ENCODE data around the gene GPR119.
"Not testable (repeated sequence)": the region's sequence is repeated elsewhere in the genome, so short reads cannot be mapped to it uniquely, and the experiment has no call there.

The GPR119 gene

GRCh38 chrX:130385520-130385919 is at the start of gene GPR119:
Gene GPR119, minus strand, starts transcription at chrX:130385674. Its CDS starts 227 bp downstream, at chrX:130385447.
- DNase-seq (ENCODE audit: low read depth): no peak

DNA sequence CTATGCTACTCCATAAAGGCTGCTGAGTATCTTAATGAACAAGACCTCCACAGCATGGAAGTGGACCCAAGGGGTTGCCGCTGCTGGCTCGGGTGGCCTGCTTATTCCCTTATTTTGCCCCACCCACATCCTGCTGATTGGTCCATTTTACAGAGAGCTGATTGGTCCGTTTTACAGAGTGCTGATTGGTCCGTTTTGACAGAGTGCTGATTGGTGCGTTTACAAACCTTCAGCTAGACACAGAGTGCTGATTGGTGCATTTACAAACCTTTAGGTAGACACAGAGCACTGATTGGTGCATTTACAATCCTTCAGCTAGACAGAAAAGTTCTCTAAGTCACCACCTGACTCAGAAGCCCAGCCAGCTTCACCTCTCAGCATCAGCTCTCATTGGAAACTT is 43.8 kb upstream of the GPR119 start:
- not testable (repeated sequence) for DNase-seq (ENCODE audit: low read depth)

DNA sequence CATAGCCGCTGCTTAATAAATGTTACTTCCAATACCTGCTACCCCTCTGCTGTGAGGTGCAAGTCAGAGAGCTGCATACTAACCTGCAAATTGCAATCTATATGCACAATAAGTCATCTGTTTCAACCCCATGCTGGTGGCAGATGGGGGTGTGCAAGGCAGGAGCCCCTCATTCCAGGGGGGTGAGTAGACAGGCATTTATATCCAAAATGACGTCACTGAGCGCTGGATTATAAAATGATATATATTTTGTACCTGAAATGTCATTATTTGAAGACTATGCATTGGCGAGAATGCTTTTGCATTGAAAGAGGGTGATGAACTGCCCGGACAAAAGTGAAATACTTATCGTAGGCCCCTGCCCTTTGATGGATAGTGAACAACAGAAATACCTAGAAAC is 41.1 kb upstream of the GPR119 start:
- no peak for DNase-seq (ENCODE audit: low read depth)

GRCh38 chrX:130419263-130419662 is 33.8 kb upstream of the GPR119 start:
- DNase-seq (ENCODE audit: low read depth): no peak

DNA sequence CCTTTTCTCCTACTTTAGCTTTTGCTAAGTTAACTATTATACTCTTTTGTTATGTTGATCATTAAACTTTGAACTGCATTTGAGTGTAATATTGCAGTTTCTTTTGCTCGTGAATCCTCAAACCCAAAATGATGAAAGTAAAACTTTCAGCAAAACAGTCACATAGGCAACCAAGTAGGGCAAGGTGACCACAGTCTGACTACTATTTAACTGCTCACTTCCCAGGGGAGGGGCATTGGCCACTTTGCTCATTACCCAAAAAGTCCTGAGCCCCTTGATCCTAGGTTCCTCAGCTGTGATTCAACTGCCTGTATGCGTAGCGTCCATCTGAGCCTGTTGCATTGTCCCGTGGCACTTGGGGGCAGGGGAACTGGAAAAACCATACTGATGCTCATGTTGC is 33.3 kb upstream of the GPR119 start:
- DNase-seq (ENCODE audit: low read depth): no peak

DNA sequence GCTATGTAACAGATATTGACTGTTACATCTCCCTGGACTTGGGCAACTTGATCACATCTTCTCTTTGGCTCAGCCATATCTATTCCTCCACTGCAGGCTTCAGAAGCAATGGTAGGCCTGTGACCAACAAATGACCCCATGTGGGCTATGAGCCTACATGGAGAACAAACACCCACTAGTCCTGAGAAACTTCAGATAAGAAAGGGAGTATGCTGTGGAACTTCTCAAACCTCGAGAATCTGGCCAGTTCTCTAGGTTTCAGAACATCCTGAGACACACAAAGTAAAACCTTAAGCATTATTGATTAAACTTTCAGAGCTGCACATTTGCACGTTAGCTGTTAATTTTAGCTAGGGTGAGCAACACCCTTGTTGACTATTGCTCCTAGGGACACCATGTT is 32.6 kb upstream of the GPR119 start:
- no peak for DNase-seq (ENCODE audit: low read depth)

DNA sequence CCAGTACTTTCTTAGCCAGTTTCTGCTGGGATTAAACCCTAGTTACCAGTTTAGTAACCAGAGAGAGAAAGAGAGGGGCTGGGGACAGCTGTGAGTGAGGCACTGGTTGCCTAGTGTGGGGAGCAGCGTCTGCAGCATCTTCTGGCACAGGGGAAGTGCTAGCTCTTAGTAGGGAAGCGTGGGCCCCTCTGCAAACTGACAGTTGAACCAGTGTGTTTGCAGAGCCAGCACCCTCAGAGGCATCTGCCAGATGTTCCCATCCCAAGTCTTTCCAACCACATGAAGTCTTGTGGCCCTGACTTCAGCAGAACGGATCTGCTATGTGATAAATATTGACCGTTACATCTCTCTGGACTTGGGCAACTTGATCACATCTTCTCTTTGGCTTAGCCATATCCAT is 31.3 kb upstream of the GPR119 start:
- no peak for DNase-seq (ENCODE audit: low read depth)

DNA sequence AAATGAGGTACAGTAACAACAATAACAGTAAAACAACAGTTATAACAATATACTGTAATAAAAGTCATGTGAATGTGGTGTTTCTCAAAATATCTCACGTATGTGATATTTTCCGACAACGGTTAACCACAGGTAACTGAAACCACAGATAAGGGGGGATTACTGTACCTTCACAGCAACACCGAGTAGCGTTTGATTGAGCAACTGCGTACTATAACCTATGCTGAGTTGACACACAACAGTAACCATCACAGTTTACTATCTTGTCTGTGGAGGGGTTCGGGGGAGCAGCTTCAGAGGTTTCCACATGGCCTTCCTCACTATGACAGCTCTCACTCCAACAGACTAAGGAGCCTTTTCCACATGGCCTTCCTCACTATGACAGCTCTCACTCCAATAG is 29.7 kb upstream of the GPR119 start:
- DNase-seq (ENCODE audit: low read depth): no peak

- no peak for DNase-seq (ENCODE audit: low read depth)
These were observed 29.3 kb upstream of the GPR119 start for GRCh38 chrX:130414800-130415199.

- no peak for DNase-seq (ENCODE audit: low read depth)
These were observed 27.9 kb upstream of the GPR119 start for GRCh38 chrX:130413415-130413814.

DNA sequence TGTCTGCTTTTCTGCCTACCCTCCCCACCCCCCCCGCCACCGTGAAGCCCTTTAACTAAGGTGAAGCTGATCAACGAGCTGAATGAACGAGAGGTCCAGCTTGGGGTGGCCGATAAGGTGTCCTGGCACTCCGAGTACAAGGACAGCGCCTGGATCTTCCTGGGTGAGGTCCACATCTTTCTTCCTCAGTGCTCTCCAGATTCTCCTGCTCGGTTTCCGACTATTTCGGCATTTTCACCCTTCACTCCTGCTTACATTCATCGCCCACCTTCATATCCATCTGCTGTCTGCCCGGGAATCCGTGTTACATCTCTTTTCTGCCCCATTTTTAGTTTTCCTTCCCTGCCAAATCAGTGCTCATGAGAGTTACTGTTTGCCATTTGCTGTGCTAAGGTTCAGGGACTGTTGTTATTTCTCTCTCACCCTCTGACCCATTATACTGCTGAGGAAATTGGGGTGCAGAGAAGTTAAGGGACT is 16.8 kb upstream of the GPR119 start:
- no peak for DNase-seq (ENCODE audit: low read depth)

DNA sequence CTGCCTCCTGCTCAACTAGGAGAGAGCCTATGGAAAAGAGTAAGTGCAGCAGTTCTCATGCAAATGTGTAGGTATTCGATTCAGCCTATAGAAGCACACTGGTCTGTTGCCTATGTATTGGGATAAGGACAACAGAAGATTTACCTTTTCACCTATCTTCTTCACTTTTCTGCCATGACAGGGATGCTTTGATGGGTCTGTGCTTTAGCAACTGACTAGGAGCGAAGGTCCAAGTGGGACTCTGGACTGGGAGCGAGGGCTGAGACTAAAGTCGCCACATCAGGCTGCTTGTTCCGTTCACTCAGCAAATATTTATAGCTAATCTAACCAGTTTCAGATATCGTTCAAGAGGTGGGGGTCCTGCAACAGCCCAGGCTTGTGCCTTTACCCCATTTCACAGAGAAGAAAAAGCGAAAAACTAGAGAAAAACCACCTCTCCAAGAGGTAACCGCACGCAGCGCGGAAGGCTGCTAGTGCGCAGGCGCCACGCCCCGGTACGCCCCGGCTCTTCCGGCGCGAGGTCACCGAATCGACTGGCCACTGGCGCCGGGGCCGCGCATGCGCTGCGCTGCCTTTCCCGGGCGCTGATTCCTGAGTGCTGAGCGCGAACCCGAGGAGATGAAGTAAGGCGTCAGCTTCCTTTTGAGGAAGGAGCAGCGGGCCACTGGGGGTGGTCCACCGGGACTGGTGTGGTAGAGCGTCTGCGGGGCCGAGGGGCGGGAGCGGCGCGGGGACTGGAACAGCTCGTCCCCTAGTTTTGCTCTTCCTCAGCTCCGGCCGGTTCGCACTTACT is 16.1 kb upstream of the GPR119 start, which contains the start of gene RBMX2:
TSS of gene RBMX2 (plus strand) at position 573 of the 793 bp plus-strand sequence. CDS start at position 619, 46 bp downstream.
- peak; percentile 32 for DNase-seq (ENCODE audit: low read depth)

DNA sequence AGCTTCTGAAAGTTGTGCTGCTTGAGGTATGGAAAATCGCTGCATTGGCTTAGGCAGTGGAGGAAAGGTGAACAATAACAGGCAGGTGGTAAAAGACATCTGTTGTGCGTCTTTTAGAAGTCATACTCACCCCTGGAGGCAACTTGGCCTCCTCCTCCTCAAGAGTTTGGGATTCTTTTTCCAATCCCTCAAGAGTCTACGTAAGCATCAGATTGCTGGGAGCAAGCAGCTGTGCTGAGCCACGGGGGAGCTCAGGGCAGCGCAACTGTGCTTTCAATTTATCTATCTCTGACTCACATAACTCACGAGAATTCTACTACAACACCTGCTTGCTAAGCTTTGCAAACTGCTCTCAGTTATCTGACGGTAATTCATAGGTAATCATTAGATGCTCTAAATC is 9.9 kb upstream of the GPR119 start:
- no peak for DNase-seq (ENCODE audit: low read depth)

DNA sequence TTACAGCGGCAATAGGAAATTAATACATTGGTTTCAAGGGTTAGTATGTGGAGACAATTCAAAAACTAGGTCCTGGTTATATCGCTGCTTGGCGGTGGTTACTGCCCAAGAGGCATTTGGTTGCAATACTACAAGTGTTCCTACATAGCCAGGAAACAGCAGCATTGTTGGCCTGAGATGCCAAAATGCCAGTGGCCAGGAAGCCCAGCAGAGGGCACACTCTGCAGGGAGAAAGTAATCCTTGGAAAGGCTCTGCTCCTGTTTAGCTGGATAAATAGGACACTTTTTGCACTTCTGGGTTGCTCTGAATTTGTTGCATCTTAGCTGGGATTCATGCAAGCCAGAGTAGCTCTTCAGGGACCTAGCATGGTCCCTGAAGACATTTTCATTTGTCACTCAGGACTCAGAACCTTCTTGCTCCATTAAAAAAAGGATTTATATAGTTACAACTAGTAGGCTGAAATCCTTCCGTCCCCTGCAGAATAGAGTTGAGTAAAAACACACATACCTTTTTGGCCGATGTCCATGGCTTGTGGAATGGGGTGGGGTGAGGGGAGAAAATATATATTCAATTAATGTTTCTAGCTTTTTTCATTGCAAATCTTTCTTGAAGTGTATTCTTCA is 8.1 kb upstream of the GPR119 start:
- DNase-seq (ENCODE audit: low read depth): no peak

DNA sequence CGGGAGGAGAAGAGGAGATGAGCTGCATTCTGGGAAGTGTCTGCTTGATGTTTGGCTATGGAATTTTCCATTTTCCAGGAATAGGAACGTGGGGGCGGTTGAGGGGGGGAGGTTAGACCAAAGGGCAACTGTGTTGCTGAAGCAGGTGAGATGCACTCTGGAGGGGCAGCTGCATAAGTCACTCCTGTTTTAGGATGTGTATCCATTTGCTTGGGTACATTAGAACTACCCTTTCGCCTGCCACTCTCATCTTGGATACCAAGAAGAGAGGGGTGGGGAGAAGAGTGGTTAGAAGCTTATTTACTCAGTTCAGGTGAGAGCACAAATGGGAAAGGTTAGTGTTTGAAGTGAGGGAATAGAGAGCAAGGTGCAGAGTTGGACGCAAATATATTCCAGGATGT is 934 bp upstream of the GPR119 start:
- DNase-seq (ENCODE audit: low read depth): no peak

- DNase-seq (ENCODE audit: low read depth): no peak
These were observed 7.3 kb downstream of the GPR119 start for GRCh38 chrX:130378024-130378669.

GRCh38 chrX:130376077-130376476 is 9.4 kb downstream of the GPR119 start:
- no peak for DNase-seq (ENCODE audit: low read depth)

DNA sequence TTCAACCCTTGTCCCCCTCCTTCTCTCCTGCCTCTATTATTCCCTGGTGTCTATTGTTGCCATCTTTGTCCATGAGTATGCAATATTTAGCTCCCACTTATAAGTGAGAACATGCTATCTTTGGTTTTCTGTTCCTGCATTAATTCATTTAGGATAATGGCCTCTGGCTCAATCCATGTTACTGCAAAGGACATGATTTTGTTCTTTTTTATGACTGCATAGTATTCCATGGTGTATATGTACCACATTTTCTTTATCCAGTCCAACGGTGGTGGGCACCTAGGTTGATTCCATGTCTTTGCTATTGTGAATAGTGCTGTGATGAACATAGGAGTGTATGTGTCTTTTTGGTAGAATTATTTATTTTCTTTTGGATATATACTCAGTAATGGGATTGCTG is 33.4 kb downstream of the GPR119 start:
- not testable (repeated sequence) for DNase-seq (ENCODE audit: low read depth)

GRCh38 chrX:130351567-130351966 is 33.9 kb downstream of the GPR119 start:
- DNase-seq (ENCODE audit: low read depth): no peak

DNA sequence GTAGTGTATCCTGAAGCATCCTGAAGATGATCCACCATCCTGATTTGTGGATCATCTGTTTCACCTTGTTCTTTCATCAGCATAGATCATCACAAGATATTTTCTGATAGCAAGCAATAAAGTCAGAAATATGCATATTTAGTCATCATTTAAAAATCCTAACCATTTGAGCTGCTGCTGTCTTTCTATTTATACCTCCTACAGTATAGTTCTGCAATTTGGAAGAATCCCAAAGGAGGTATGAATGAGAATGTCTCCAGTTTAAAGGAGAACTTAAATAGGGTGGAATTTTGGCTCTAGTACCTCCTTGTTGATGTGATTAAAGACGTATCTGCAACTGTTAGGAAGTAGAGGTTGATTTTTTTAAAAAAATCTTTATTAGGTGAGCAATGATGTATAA is 38.2 kb downstream of the GPR119 start:
- no peak for DNase-seq (ENCODE audit: low read depth)

GRCh38 chrX:130343411-130343810 is 42.1 kb downstream of the GPR119 start:
- DNase-seq (ENCODE audit: low read depth): no peak

- no peak for DNase-seq (ENCODE audit: low read depth)
These were observed 45.2 kb downstream of the GPR119 start for GRCh38 chrX:130340271-130340670.
